MCF 10A (cell line): ENCODE data around the gene TM9SF3. TPM values are rescaled to one million over a fixed set of nuclear protein-coding genes. Genes with fewer than 3 reads are reported as not detected.

ENCODE experiments used
- BruUV-seq: library from RNA; stranded (reverse); fragments of 400-500 nt; replicated peaks from 2 replicates; lab custom pipeline; 2021; lab: Mats Ljungman, UMichigan
- CTCF ChIA-PET: fragments of 300-600 bp; sonication (Branson Sonifier 250); formaldehyde crosslinking; extraction: SDS; loops from one replicate; lab custom pipeline; 2021; ENCODE audit warnings: antibody characterized with exemption, inconsistent platforms; lab: Yijun Ruan, JAX
- POLR2A ChIA-PET: fragments of 300-600, 350-650 bp; sonication (Branson Sonifier 250); formaldehyde crosslinking; extraction: SDS; loops from one replicate; lab custom pipeline; 2020; ENCODE audit warnings: antibody characterized with exemption, inconsistent platforms; lab: Yijun Ruan, JAX
- DNase-seq: peaks from one replicate; pipeline ENCODE4 v3.0.0-alpha.2; 2018; ENCODE audit not compliant: unreplicated experiment
- H3K27ac Mint-ChIP-seq: one replicate; pipeline ENCODE4 v1.8.0; 2022; ENCODE audit warnings: mild to moderate bottlenecking, low read depth, mixed read lengths; ENCODE audit not compliant: unreplicated experiment
- H3K27me3 Mint-ChIP-seq: one replicate; pipeline ENCODE4 v1.8.0; 2022; ENCODE audit warnings: mixed read lengths; ENCODE audit not compliant: insufficient read depth, unreplicated experiment
- H3K36me3 Mint-ChIP-seq: one replicate; pipeline ENCODE4 v1.8.0; 2022; ENCODE audit warnings: mild to moderate bottlenecking, moderate library complexity, mixed read lengths; ENCODE audit not compliant: insufficient read depth, unreplicated experiment
- H3K4me1 Mint-ChIP-seq: one replicate; pipeline ENCODE4 v1.8.0; 2022; ENCODE audit warnings: mixed read lengths; ENCODE audit not compliant: insufficient read depth, unreplicated experiment
- H3K4me3 Mint-ChIP-seq: one replicate; pipeline ENCODE4 v1.8.0; 2022; ENCODE audit warnings: mild to moderate bottlenecking, moderate library complexity, mixed read lengths; ENCODE audit not compliant: unreplicated experiment
- H3K9me3 Mint-ChIP-seq: one replicate; pipeline ENCODE4 v1.8.0; 2022; ENCODE audit warnings: mixed read lengths; ENCODE audit not compliant: unreplicated experiment
- intact Hi-C: fragments of 100-400 bp; cut with micrococcal nuclease; formaldehyde crosslinking; loops from 2 replicates; pipeline ENCODE4 v1.14.1; 2022
- total RNA-seq: library from RNA; stranded (reverse); gene quantifications from 2 replicates; pipeline ENCODE4 v1.2.3, GENCODE V29; 2022
- TF ChIP-seq, protein P1 (sequence below): fragments of 200-600 bp; IDR thresholded peaks from one replicate; pipeline ENCODE4 v1.8.0; 2022; ENCODE audit warnings: antibody characterized with exemption, mild to moderate bottlenecking; ENCODE audit not compliant: unreplicated experiment

The TM9SF3 gene
- total RNA-seq, 1 experiment from 2014 or later, result 151 TPM

- Mint-ChIP-seq H3K4me1 (peaks cover 26% of the 10 kb centered on the region), H3K9me3 (no peaks in the 10 kb centered on the region), H3K36me3 (no peaks in the 10 kb centered on the region), H3K27me3 (no peaks in the 10 kb centered on the region), H3K4me3 (no peak overlapping the region), H3K27ac (peak overlapping the region; percentile 76)
- POLR2A ChIA-PET, result interaction anchor here (1.6 kb wide), 1 partner anchor 33 kb away, joined by 5 read pairs; the partner anchor contains the start of gene TM9SF3
- peak; percentile 45 for DNase-seq
- TF ChIP-seq, protein P1, sequence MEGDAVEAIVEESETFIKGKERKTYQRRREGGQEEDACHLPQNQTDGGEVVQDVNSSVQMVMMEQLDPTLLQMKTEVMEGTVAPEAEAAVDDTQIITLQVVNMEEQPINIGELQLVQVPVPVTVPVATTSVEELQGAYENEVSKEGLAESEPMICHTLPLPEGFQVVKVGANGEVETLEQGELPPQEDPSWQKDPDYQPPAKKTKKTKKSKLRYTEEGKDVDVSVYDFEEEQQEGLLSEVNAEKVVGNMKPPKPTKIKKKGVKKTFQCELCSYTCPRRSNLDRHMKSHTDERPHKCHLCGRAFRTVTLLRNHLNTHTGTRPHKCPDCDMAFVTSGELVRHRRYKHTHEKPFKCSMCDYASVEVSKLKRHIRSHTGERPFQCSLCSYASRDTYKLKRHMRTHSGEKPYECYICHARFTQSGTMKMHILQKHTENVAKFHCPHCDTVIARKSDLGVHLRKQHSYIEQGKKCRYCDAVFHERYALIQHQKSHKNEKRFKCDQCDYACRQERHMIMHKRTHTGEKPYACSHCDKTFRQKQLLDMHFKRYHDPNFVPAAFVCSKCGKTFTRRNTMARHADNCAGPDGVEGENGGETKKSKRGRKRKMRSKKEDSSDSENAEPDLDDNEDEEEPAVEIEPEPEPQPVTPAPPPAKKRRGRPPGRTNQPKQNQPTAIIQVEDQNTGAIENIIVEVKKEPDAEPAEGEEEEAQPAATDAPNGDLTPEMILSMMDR, result no peak
- intact Hi-C loops, result no loop called here
- BruUV-seq, result no TSS peak
- CTCF ChIA-PET, result interaction anchor here (0.5 to 1.4 kb wide), 8 partner anchors 15 to 1636 kb away, joined by 3 to 7 read pairs (median 3); partner anchors contain the start of gene TLL2
Observed at GRCh38 chr10:96619796-96620773, 33.3 kb upstream of the TM9SF3 start.

DNA sequence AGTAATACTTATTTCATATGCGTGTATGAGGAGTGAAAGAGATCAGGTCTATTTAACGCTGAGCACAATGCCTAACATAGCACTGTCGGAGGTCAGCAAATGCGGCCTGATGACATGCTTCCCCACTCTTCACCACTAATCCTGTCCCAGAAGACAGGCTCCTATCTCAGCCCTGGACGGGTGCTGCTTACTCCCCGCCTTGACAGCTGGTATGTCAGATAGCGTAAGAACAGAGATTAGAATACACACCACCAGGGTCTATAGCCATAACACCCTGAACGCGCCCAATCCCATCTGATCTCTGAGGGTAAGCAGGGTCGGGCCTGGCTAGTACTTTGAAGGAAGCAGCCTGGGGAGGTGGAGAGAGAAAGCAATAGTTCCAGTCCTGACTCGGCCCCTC, 32.3 kb upstream of the TM9SF3 start:
- no peak for DNase-seq
- ChIA-PET POLR2A (no interaction called here), CTCF (interaction anchor here (0.6 to 1.5 kb wide), 2 partner anchors 144 to 592 kb away, joined by 3 to 5 read pairs; no protein-coding TSS in a partner anchor)
- Mint-ChIP-seq H3K9me3 (no peaks in the 10 kb centered on the region), H3K4me1 (peaks cover 36% of the 10 kb centered on the region), H3K4me3 (no peak overlapping the region), H3K36me3 (no peaks in the 10 kb centered on the region), H3K27ac (peak overlapping the region; percentile 43), H3K27me3 (no peaks in the 10 kb centered on the region)
- TF ChIP-seq, protein P1, result no peak
- BruUV-seq, result no TSS peak
- intact Hi-C loops, result no loop called here

DNA sequence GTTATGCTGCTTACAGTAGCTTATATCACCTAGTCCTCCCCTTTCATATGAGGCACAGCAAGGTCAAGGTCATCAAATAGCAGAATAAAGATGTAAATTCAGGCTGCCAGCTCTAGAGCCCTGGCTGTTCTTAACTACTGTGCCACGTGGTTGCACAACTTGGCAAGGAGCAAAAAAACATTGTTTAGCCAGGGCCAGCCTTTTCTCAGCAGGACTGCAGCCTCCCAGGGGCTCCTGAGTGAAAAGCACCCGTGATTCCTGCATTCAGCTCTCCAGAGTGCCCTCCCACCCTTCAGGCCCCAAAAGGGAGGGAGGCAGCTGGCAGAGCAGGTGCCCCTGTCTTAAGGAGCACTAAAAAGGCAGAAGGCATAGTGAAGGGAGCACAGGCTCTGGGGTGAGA, 31.8 kb upstream of the TM9SF3 start:
- Mint-ChIP-seq H3K27ac (peak overlapping the region; percentile 43), H3K9me3 (no peaks in the 10 kb centered on the region), H3K4me3 (no peak overlapping the region), H3K27me3 (no peaks in the 10 kb centered on the region), H3K36me3 (no peaks in the 10 kb centered on the region), H3K4me1 (peaks cover 38% of the 10 kb centered on the region)
- BruUV-seq, result no TSS peak
- TF ChIP-seq, protein P1, result no peak
- CTCF ChIA-PET, result interaction anchor here (0.6 to 1.5 kb wide), 2 partner anchors 144 to 592 kb away, joined by 3 to 5 read pairs; no protein-coding TSS in a partner anchor
- peak; percentile 60 for DNase-seq
- POLR2A ChIA-PET, result interaction anchor here (0.7 to 1.2 kb wide), 2 partner anchors 19 to 31 kb away, joined by 3 to 6 read pairs; partner anchors contain the start of gene TM9SF3
- intact Hi-C loops, result no loop called here

DNA sequence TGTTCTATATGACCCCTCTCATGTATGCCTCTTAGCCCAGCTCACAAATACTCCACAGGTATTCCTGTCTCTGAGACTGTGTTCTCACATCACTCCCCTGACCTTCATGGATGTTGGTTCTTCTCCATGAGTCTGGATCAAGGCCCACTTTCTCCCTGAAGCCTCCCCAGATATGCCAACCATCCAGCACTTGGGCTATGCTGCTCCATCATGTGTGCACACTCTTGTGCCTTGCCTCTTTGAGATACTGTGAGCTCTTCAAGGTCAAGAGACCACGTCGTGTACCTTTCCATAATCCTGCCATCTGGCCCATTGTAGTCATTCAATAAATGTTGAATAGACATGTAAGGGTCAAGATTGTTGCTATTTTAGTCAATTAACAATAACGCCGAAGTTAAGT, 30.1 kb upstream of the TM9SF3 start:
- TF ChIP-seq, protein P1, result no peak
- Mint-ChIP-seq H3K36me3 (no peaks in the 10 kb centered on the region), H3K4me1 (peaks cover 38% of the 10 kb centered on the region), H3K4me3 (no peak overlapping the region), H3K9me3 (no peaks in the 10 kb centered on the region), H3K27me3 (no peaks in the 10 kb centered on the region), H3K27ac (no peak overlapping the region)
- no TSS peak for BruUV-seq
- ChIA-PET CTCF (interaction anchor here (0.7 kb wide), 1 partner anchor 8 kb away, joined by 4 read pairs; no protein-coding TSS in a partner anchor), POLR2A (no interaction called here)
- DNase-seq, result no peak
- intact Hi-C loops, result no loop called here
